GM20000 (cell line): ENCODE results near the gene FOXF1.

ENCODE experiments used
- DNase-seq: peaks from one replicate; pipeline ENCODE4 v3.0.0; 2012; ENCODE audit warnings: low spot score
- TF ChIP-seq, protein P1 (sequence below): IDR thresholded peaks from 2 replicates; pipeline ENCODE4 v1.5.1; 2012; ENCODE audit warnings: mild to moderate bottlenecking, control low read depth; ENCODE audit errors: extremely low read depth, missing control alignments

Gene FOXF1

GRCh38 chr16:86527366-86527765, 17.0 kb downstream of the FOXF1 start:
- no peak for DNase-seq
- TF ChIP-seq, protein P1, sequence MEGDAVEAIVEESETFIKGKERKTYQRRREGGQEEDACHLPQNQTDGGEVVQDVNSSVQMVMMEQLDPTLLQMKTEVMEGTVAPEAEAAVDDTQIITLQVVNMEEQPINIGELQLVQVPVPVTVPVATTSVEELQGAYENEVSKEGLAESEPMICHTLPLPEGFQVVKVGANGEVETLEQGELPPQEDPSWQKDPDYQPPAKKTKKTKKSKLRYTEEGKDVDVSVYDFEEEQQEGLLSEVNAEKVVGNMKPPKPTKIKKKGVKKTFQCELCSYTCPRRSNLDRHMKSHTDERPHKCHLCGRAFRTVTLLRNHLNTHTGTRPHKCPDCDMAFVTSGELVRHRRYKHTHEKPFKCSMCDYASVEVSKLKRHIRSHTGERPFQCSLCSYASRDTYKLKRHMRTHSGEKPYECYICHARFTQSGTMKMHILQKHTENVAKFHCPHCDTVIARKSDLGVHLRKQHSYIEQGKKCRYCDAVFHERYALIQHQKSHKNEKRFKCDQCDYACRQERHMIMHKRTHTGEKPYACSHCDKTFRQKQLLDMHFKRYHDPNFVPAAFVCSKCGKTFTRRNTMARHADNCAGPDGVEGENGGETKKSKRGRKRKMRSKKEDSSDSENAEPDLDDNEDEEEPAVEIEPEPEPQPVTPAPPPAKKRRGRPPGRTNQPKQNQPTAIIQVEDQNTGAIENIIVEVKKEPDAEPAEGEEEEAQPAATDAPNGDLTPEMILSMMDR, result no peak

DNA sequence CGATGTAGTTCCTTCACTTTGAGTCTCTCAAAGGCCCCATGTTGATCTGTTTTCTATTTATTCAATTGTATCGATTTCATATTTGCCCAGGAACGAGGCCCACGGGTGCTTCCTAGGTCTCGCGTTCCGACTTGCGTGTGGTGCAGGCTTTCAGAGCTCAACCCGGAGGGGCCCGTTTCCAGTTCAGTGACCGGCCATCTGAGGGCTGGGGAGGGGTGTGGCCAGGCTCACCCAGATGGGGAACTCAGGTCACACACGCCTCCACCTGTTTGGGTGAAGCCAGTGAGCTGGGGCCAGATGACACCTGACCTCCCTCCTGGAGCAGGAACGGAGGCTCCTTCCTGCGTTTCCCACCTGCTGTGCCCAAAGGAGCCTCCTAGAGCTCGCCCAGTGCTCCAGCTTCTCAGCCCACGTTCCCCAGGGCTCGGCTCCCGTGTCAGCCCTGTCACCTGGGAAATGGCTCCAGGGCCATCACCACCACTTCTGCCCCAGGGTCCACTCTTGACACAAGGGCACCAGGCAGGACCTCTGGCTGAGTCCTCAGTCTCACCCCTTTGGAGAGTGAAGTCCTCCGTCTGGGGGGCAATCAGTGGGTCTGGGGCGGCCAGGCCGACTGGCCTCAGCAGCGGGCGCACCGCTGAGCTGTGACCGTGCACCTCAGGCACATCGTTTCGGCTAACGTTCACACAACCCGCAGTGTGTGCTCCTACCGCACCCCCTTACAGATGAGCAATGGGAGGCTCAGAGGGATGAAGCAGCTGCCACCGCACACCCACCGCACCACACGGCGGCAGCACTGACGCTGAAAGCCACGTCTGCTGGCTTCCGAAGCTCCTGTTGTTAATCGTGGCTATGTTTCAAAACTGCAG, 18.0 kb downstream of the FOXF1 start:
- TF ChIP-seq, protein P1, result no peak
- no peak for DNase-seq

DNA sequence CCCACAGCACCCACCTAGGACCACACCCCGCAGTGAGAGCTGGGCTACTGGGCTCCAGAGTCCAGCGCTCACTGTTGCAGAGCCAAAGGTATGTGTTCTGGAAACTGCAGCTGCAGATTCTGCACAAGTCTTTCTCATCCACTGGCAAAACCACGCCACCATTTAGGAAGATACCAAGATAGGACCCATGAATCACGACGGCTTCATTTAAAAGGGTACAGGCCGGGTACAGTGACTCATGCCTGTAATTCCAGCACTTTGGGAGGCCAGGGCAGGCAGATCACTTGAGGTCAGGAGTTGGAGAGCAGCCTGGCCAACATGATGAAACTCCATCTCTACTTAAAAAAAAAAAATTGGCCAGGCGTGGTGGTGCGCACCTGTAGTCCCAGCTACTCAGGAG, 18.8 kb downstream of the FOXF1 start:
- TF ChIP-seq, protein P1, result no peak
- DNase-seq, result no peak

GRCh38 chr16:86530251-86531190, 20.2 kb downstream of the FOXF1 start:
- DNase-seq, result no peak
- TF ChIP-seq, protein P1, result no peak

DNA sequence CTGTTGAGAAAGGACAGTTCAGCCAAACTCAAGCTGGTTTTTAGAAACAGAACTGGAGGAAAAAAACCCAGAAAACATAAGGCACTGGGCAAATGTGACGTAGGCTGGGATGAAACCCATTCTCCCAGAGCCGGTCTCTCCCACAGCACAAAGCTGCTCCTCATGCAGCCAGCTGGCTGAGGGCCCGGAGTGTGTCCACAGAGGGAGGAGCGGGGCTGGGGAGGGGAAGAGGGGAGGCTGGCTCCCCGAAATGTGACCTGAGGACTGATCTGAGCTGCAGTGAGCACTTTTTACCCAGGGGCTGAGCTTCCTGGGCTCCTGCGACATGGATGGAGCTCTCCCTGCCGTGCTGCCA, 20.8 kb downstream of the FOXF1 start:
- no peak for DNase-seq
- TF ChIP-seq, protein P1, result no peak

- TF ChIP-seq, protein P1, result no peak
- no peak for DNase-seq
Measured at GRCh38 chr16:86531641-86532525, 21.6 kb downstream of the FOXF1 start.
